Spinal cord (tissue), 10 donors: Measurements from ENCODE around the gene NYAP1. TPM values are rescaled to one million over a fixed set of nuclear protein-coding genes. Genes with fewer than 3 reads are reported as not detected.
"Not testable (repeated sequence)": the region's sequence is repeated elsewhere in the genome, so short reads cannot be mapped to it uniquely, and the experiment has no call there.

ENCODE experiments used
- DNase-seq, 6 donors: peaks; one replicate each; pipeline versions ENCODE4 v3.0.0 to v3.0.0-alpha.2; 2013 to 2015; ENCODE audit warnings: low spot score in 6 of 6, low read depth in 4 of 6
- H3K27ac ChIP-seq: one replicate; pipeline ENCODE4 v1.5.1; 2013; ENCODE audit warnings: low read depth, low read length, control low read depth
- H3K27me3 ChIP-seq: one replicate; pipeline ENCODE4 v1.6.1; 2013; ENCODE audit warnings: low read length; ENCODE audit not compliant: control insufficient read depth, insufficient read depth
- H3K36me3 ChIP-seq: one replicate; pipeline ENCODE4 v1.6.1; 2013; ENCODE audit warnings: low read length; ENCODE audit not compliant: control insufficient read depth, insufficient read depth
- H3K4me1 ChIP-seq: one replicate; pipeline ENCODE4 v1.6.1; 2013; ENCODE audit warnings: low read length; ENCODE audit not compliant: control insufficient read depth, insufficient read depth
- H3K4me3 ChIP-seq: one replicate; pipeline ENCODE4 v1.5.1; 2013; ENCODE audit warnings: low read depth, low read length, control low read depth
- H3K9me3 ChIP-seq: one replicate; pipeline ENCODE4 v1.6.1; 2013; ENCODE audit warnings: low read length; ENCODE audit not compliant: control insufficient read depth, insufficient read depth
- WGBS: methylation state at CpG from one replicate; pipeline ENCODE4 v1.1.5; 2013; ENCODE audit warnings: missing lambda C conversion rate; ENCODE audit not compliant: insufficient coverage; 5-methylcytosine and 5-hydroxymethylcytosine counted together
- polyA plus RNA-seq, 2 donors: library from polyadenylated mRNA; unstranded; fragments of 120-200 nt; gene quantifications; one replicate each; pipeline ENCODE4 v1.2.1, GENCODE V29; 2013; ENCODE audit not compliant: insufficient read length in 2 of 2
- total RNA-seq, 2 donors: library from RNA; depleted of rRNA in 1 of 2; stranded (reverse); fragments of 120-200 nt in 1 of 2; fragments of >200 nt in 1 of 2; gene quantifications; one replicate each; pipeline versions ENCODE4 v1.2.3 to v1.2.4, GENCODE V29; 2013 to 2014
- donor health status: healthy.

The NYAP1 gene
- total and polyA plus RNA-seq, 4 donors = 12.0 to 63.4 (median 37.4) TPM

GRCh38 chr7:100520138-100520537 is 36.4 kb downstream of the NYAP1 start:
- H3K27ac ChIP-seq = no peak overlapping the region
- H3K4me3 ChIP-seq = no peak overlapping the region
- no peaks in the 10 kb centered on the region for H3K36me3 ChIP-seq
- no peaks in the 10 kb centered on the region for H3K4me1 ChIP-seq
- H3K27me3 ChIP-seq = no peaks in the 10 kb centered on the region
- no peaks in the 10 kb centered on the region for H3K9me3 ChIP-seq
- no peak for DNase-seq
- WGBS = no CpG with 5 or more reads among the region's 1 CpG

DNA sequence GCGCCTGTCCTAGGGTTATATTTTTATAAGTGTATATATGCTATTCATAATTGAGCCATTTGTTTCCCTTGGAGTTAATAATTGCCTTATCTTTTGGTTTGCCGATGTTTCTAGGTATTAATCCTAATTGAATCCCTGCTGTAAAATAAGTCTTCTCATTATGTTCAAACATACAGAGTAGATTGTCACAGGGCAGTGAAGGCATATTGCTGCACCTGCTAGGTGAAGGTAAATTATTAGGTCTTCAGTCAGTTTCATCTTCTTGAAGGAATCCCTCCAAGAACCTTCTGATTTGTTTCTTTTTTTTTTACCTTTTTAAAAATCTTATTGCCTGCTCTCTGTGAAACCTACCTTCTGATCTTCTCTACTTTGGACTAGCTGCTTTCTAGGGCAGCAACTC is 37.3 kb downstream of the NYAP1 start:
- Histone ChIP-seq H3K4me3 (no peak overlapping the region), H3K4me1 (no peaks in the 10 kb centered on the region), H3K27ac (no peak overlapping the region), H3K36me3 (no peaks in the 10 kb centered on the region), H3K9me3 (no peaks in the 10 kb centered on the region), H3K27me3 (no peaks in the 10 kb centered on the region)
- no peak for DNase-seq
- WGBS = no CpG with 5 or more reads among the region's 2 CpGs

DNA sequence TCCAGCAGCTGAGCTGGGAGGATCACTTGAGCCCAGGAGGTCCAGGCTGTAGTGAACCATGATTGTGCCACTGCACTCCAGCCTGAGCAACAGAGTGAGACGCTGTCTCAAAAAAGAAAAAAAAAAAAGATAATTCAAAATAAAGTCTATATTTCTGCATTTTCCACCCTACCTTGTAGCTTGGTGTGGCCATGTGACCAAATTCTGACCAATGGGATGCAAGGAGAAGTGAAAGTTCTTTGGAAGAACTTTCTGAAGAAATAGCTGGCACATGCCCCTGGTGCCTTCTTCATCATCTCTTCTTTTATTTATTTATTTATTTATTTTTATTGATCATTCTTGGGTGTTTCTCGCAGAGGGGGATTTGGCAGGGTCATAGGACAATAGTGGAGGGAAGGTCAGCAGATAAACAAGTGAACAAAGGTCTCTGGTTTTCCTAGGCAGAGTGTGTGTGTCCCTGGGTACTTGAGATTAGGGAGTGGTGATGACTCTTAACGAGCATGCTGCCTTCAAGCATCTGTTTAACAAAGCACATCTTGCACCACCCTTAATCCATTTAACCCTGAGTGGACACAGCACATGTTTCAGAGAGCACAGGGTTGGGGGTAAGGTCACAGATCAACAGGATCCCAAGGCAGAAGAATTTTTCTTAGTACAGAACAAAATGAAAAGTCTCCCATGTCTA is 38.3 kb downstream of the NYAP1 start:
- not testable (repeated sequence) for H3K4me3 ChIP-seq, H3K27ac ChIP-seq, H3K27me3 ChIP-seq, H3K36me3 ChIP-seq, DNase-seq, H3K9me3 ChIP-seq, H3K4me1 ChIP-seq
- no CpG with 5 or more reads among the region's 3 CpGs for WGBS

- DNase-seq, H3K4me3 ChIP-seq, H3K36me3 ChIP-seq, H3K27me3 ChIP-seq, H3K9me3 ChIP-seq, H3K4me1 ChIP-seq, H3K27ac ChIP-seq: not testable (repeated sequence)
- WGBS = no CpG with 5 or more reads among the region's 34 CpGs
Measured at GRCh38 chr7:100523192-100523591, 39.5 kb downstream of the NYAP1 start.

- H3K36me3 ChIP-seq, H3K4me3 ChIP-seq, H3K4me1 ChIP-seq, H3K27ac ChIP-seq, H3K9me3 ChIP-seq, H3K27me3 ChIP-seq, DNase-seq: not testable (repeated sequence)
- WGBS = 76% methylated on average over 7 of the region's 12 CpGs
Measured at GRCh38 chr7:100528108-100528866, 44.6 kb downstream of the NYAP1 start.

- H3K36me3 ChIP-seq = no peaks in the 10 kb centered on the region
- 83% methylated on average over 9 of the region's 14 CpGs for WGBS
- H3K9me3 ChIP-seq = no peaks in the 10 kb centered on the region
- H3K4me3 ChIP-seq = no peak overlapping the region
- H3K4me1 ChIP-seq = no peaks in the 10 kb centered on the region
- H3K27me3 ChIP-seq = no peaks in the 10 kb centered on the region
- no peak for DNase-seq
- no peak overlapping the region for H3K27ac ChIP-seq
Measured at GRCh38 chr7:100532165-100533022, 48.7 kb downstream of the NYAP1 start.

GRCh38 chr7:100535982-100536381 is 52.3 kb downstream of the NYAP1 start:
- 83% methylated on average over 1 of the region's 9 CpGs for WGBS
- H3K4me1 ChIP-seq = peaks cover 13% of the 10 kb centered on the region
- not testable (repeated sequence) for DNase-seq, H3K27ac ChIP-seq, H3K4me3 ChIP-seq, H3K9me3 ChIP-seq, H3K27me3 ChIP-seq, H3K36me3 ChIP-seq

GRCh38 chr7:100536695-100537094 is 53.0 kb downstream of the NYAP1 start:
- H3K4me1 ChIP-seq = peaks cover 13% of the 10 kb centered on the region
- not testable (repeated sequence) for H3K27ac ChIP-seq, H3K36me3 ChIP-seq, H3K9me3 ChIP-seq, H3K4me3 ChIP-seq, H3K27me3 ChIP-seq, DNase-seq
- WGBS = 100% methylated on average over 1 of the region's 2 CpGs

DNA sequence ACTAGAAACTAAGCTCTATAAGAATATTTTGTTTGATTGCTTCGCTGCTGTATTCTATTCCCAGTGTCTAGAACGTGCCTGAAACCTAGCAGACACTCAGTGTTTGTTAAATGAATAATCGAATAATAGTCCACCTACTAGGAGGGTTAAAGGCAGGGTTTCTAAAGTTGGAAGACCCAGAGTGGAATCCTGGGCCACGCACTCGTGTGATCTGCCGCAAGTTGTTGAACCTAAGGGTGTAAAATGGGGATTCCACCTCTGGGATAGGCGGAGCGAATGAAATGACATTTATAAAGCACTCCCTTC is 54.6 kb downstream of the NYAP1 start:
- Histone ChIP-seq H3K36me3 (no peaks in the 10 kb centered on the region), H3K4me1 (peaks cover 13% of the 10 kb centered on the region), H3K4me3 (peak overlapping the region; percentile 66), H3K27ac (peak overlapping the region; percentile 73), H3K9me3 (no peaks in the 10 kb centered on the region), H3K27me3 (no peaks in the 10 kb centered on the region)
- DNase-seq = no peak
- 10% methylated on average over 6 of the region's 8 CpGs for WGBS
